AG09309 (cell line): Measurements from ENCODE around the gene TAS2R13.
A peak's percentile ranks its signal among the peaks of the same experiment; 100 is the strongest.

Experiments
- DNase-seq: peaks from one replicate; pipeline ENCODE4 v3.0.0-alpha.2; 2010; ENCODE audit warnings: low read depth
- H3K4me3 ChIP-seq: 2 replicates; pipeline ENCODE4 v1.5.1; 2011; ENCODE audit warnings: mild to moderate bottlenecking, low read depth, low read length, moderate library complexity; ENCODE audit not compliant: control insufficient read depth
- CTCF ChIP-seq: IDR thresholded peaks from 2 replicates; pipeline ENCODE4 v1.5.1; 2011; ENCODE audit warnings: mild to moderate bottlenecking, low read depth, low read length, inconsistent platforms; ENCODE audit not compliant: insufficient read depth, control insufficient read depth; ENCODE audit errors: missing control alignments

Gene TAS2R13

GRCh38 chr12:10891937-10892336 is 17.4 kb downstream of the TAS2R13 start:
- no peak for TF ChIP-seq CTCF
- H3K4me3 ChIP-seq, result no peak overlapping the region
- DNase-seq, result no peak

GRCh38 chr12:10889226-10889625 is 20.1 kb downstream of the TAS2R13 start:
- DNase-seq, result no peak
- no peak for TF ChIP-seq CTCF
- H3K4me3 ChIP-seq, result no peak overlapping the region

- TF ChIP-seq CTCF, result no peak
- H3K4me3 ChIP-seq, result no peak within 1 kb of the TSS
- no peak for DNase-seq
These were observed 25.2 kb downstream of the TAS2R13 start, which contains the start of gene PRH1 for GRCh38 chr12:10884086-10884725. Gene PRH1 (minus strand): TSS chr12:10884255. CDS start chr12:10884217, 38 bp downstream.

GRCh38 chr12:10873378-10873777 is 36.0 kb downstream of the TAS2R13 start:
- no peak for TF ChIP-seq CTCF
- peak; percentile 4 for DNase-seq
- no peak overlapping the region for H3K4me3 ChIP-seq

GRCh38 chr12:10867381-10867780 is 42.0 kb downstream of the TAS2R13 start:
- no peak overlapping the region for H3K4me3 ChIP-seq
- DNase-seq, result no peak
- no peak for TF ChIP-seq CTCF

GRCh38 chr12:10863512-10864218 is 45.7 kb downstream of the TAS2R13 start:
- no peak for TF ChIP-seq CTCF
- no peak for DNase-seq
- H3K4me3 ChIP-seq, result no peak overlapping the region

- no peak for TF ChIP-seq CTCF
- no peak overlapping the region for H3K4me3 ChIP-seq
- DNase-seq, result no peak
These were observed 48.0 kb downstream of the TAS2R13 start for GRCh38 chr12:10861366-10861765.
